Measurements from ENCODE around the gene LHB. TPM values are rescaled to one million over a fixed set of nuclear protein-coding genes. Genes with fewer than 3 reads are reported as not detected.

Gene LHB
- polyA plus RNA-seq: not detected
- long read RNA-seq, donor 1: 0 reads
- long read RNA-seq, donor 2: 0 reads
- long read RNA-seq, donor 3: 0 reads
- long read RNA-seq, donor 4: 0 reads
- long read RNA-seq, donor 5: 0 reads
- long read RNA-seq, donor 6: 0 reads
- long read RNA-seq, donor 7: 0 reads
- long read RNA-seq, donor 8: 0 reads
- long read RNA-seq, donor 9: 0 reads
- long read RNA-seq, donor 10: 0 reads
- long read RNA-seq, donor 11: 0 reads

DNA sequence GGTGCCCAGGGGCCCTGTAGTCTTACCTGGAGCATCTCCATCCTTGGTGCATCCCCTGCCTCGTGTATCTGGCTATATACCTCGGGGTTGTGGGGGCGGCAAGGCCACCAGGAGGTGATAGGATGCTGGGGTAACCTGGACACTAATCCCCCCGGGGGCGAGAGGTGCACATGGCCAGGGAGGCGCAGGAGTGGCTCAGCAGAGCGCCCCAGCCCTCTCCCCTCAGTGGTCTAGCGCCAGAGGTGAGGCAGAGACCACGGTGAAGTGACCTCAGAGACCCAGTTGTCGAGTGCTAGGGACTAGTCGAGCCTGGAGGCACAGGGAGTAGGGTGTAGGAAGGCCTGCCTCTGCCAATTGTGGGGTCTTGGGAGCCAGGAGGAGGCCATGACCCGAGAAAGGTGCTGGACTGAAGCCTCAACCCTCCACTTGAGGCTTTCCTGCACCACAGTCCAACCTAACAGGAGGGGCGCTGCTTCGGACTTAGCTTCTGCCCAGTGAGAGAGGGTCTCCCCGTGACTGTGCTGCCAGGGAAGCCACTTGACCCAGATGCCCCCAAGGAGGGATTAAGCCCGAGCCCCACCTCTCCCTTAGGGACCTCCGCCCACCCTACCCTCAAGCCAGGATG lies at the start of gene LHB:
Gene LHB (minus strand): TSS at position 51 of the 625 bp plus-strand sequence. CDS start 10 bp downstream, at position 41.
- no peak for DNase-seq
- no CpG with 5 or more reads among the region's 17 CpGs for WGBS (ENCODE audit: insufficient coverage, low lambda C conversion rate)
- no peaks in the 10 kb centered on the region for H3K9me3 ChIP-seq (ENCODE audit: control insufficient read depth, low read depth, low read length)
- H3K4me1 ChIP-seq (ENCODE audit: control insufficient read depth, insufficient read depth, low read length): peaks cover 15% of the 10 kb centered on the region
- peak within 1 kb of the TSS; percentile 44 for H3K4me3 ChIP-seq (ENCODE audit: low read length)
- peaks cover 31% of the 10 kb centered on the region for H3K36me3 ChIP-seq (ENCODE audit: control insufficient read depth, insufficient read depth, low read length)
- H3K27me3 ChIP-seq (ENCODE audit: control insufficient read depth, insufficient read depth, low read length): peaks cover 41% of the 10 kb centered on the region
- no peak within 1 kb of the TSS for H3K27ac ChIP-seq (ENCODE audit: low read length)

DNA sequence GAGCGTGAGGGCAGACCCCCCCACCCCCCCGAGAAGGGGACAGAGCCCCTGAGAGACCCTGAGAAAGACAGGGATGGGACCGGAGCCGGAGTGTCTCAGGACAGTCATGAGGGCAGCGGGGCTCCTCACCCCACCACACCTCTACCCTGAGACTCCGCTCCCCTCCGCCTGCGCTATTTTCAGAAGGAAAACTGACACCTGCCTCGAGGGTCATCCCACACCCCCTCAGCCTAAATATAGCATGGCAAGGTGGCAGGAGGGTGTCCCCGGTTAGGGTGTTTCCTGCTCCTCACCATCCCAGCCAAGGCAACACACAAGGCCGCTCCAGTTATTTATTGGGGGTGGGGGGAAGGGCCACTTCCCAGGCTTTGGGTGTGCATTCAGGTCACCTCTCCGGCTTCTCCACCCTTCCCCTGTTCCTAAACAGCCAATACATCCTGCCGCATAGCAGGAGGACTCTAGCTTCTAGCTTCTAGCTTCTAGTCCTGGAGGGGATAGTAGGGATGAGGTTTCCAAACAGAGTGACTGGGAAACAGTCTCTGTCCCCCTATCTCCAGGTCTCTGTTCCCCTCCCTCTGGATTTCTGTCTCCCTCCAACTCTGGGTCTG lies 49.1 kb upstream of the LHB start:
- no CpG with 5 or more reads among the region's 13 CpGs for WGBS (ENCODE audit: insufficient coverage, low lambda C conversion rate)
- DNase-seq: no peak
- Histone ChIP-seq H3K4me3 (ENCODE audit: low read length) (no peak overlapping the region), H3K36me3 (ENCODE audit: control insufficient read depth, insufficient read depth, low read length) (no peaks in the 10 kb centered on the region), H3K27ac (ENCODE audit: low read length) (no peak overlapping the region), H3K9me3 (ENCODE audit: control insufficient read depth, low read depth, low read length) (peaks cover 13% of the 10 kb centered on the region), H3K4me1 (ENCODE audit: control insufficient read depth, insufficient read depth, low read length) (no peaks in the 10 kb centered on the region), H3K27me3 (ENCODE audit: control insufficient read depth, insufficient read depth, low read length) (peaks cover 83% of the 10 kb centered on the region)

DNA sequence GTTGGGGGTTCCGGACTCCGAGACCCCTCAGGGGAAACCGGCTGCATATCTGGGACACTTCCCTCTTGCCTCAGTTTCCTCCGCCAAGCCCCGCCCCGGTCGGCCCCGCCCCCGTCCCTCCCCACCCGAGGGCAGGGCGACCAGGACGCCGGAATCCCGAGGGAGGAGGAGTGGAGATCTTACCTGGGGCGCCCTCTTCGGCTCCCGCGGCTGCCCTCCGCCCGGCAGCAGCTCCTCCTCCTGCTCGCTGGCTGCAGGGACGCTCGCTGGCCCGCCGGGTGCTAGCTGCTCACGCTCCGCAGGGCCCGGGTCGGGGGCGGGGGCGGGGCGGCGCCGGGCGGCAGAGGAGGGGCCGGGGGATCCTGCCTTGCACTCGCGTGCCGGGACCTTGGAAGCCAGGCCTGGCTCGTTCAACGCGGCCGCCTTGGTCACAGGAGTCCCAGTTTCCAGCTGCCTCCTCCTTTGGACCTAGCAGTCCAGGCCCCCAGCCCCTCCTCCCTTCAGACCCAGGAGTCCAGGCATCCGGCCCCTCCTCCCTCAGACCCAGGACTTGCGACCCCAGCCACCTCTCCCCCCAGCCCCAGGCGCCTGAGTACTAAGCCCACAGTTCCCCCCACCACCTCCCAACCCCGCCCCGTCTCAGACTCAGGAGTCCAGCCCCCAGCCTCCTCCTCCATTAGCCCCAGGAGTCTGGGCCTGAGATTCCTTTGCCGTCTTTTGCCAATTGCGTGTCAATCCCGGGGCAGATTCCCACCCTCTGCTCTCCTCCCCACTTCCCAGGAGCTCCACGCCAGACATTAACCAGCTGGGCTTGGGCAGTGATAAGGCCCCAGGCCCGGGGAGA lies 48.1 kb upstream of the LHB start, which contains the start of gene NTF4:
Gene NTF4 (minus strand): TSS at position 51 of the 844 bp plus-strand sequence. CDS start 2,821 bp downstream, outside the sequence.
- H3K4me3 ChIP-seq (ENCODE audit: low read length): no peak within 1 kb of the TSS
- peaks cover 81% of the 10 kb centered on the region for H3K27me3 ChIP-seq (ENCODE audit: control insufficient read depth, insufficient read depth, low read length)
- no peak for DNase-seq
- no CpG with 5 or more reads among the region's 53 CpGs for WGBS (ENCODE audit: insufficient coverage, low lambda C conversion rate)
- H3K9me3 ChIP-seq (ENCODE audit: control insufficient read depth, low read depth, low read length): peaks cover 5% of the 10 kb centered on the region
- no peak within 1 kb of the TSS for H3K27ac ChIP-seq (ENCODE audit: low read length)
- no peaks in the 10 kb centered on the region for H3K36me3 ChIP-seq (ENCODE audit: control insufficient read depth, insufficient read depth, low read length)
- no peaks in the 10 kb centered on the region for H3K4me1 ChIP-seq (ENCODE audit: control insufficient read depth, insufficient read depth, low read length)

GRCh38 chr19:49064029-49064629 lies 47.2 kb upstream of the LHB start:
- no CpG with 5 or more reads among the region's 10 CpGs for WGBS (ENCODE audit: insufficient coverage, low lambda C conversion rate)
- Histone ChIP-seq H3K27ac (ENCODE audit: low read length) (no peak overlapping the region), H3K4me1 (ENCODE audit: control insufficient read depth, insufficient read depth, low read length) (no peaks in the 10 kb centered on the region), H3K36me3 (ENCODE audit: control insufficient read depth, insufficient read depth, low read length) (no peaks in the 10 kb centered on the region), H3K9me3 (ENCODE audit: control insufficient read depth, low read depth, low read length) (peaks cover 5% of the 10 kb centered on the region), H3K27me3 (ENCODE audit: control insufficient read depth, insufficient read depth, low read length) (peaks cover 80% of the 10 kb centered on the region), H3K4me3 (ENCODE audit: low read length) (no peak overlapping the region)
- no peak for DNase-seq

DNA sequence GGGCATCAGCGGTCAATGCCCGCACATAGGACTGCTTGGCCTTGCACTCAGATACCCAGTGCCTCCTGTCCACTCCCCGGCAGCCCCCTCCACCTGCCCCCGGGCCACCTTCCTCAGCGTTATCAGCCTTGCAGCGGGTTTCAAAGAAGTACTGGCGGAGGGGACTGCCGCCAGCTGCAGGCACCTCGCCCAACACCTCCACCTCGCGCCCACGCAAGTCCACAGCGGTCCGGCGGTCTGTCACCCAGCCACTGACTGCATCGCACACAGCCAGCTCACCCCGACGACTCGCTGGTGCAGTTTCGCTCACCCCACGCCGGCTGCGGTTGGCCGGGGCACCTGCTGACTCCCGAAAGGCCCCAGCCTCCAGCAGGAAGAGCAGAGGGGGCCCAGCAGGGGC lies 44.6 kb upstream of the LHB start:
- Histone ChIP-seq H3K4me1 (ENCODE audit: control insufficient read depth, insufficient read depth, low read length) (peaks cover 9% of the 10 kb centered on the region), H3K4me3 (ENCODE audit: low read length) (no peak overlapping the region), H3K36me3 (ENCODE audit: control insufficient read depth, insufficient read depth, low read length) (no peaks in the 10 kb centered on the region), H3K27ac (ENCODE audit: low read length) (no peak overlapping the region), H3K9me3 (ENCODE audit: control insufficient read depth, low read depth, low read length) (peaks cover 11% of the 10 kb centered on the region), H3K27me3 (ENCODE audit: control insufficient read depth, insufficient read depth, low read length) (peaks cover 90% of the 10 kb centered on the region)
- no CpG with 5 or more reads among the region's 25 CpGs for WGBS (ENCODE audit: insufficient coverage, low lambda C conversion rate)
- DNase-seq: no peak

DNA sequence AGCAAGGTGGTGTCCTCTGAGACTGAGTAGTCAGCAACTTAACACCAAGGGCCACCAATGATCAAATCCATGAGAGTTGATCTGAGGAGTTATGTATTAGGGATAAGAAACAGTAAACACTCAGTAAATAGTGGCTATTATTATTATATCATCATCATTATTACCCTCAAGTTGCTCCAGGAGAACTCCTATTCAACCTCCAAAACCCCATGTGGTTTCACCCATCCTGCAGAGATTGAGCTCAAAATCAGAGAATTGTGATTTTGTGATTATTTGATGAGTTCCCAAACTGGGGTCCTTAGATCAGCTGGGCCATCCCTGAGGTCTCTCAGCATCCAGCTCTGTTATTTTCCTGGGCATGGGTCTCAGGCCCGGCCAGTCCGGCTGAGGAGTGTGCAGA lies 44.1 kb upstream of the LHB start:
- Histone ChIP-seq H3K36me3 (ENCODE audit: control insufficient read depth, insufficient read depth, low read length) (no peaks in the 10 kb centered on the region), H3K27me3 (ENCODE audit: control insufficient read depth, insufficient read depth, low read length) (peaks cover 90% of the 10 kb centered on the region), H3K4me1 (ENCODE audit: control insufficient read depth, insufficient read depth, low read length) (peaks cover 13% of the 10 kb centered on the region), H3K27ac (ENCODE audit: low read length) (no peak overlapping the region), H3K4me3 (ENCODE audit: low read length) (no peak overlapping the region), H3K9me3 (ENCODE audit: control insufficient read depth, low read depth, low read length) (peaks cover 11% of the 10 kb centered on the region)
- no CpG with 5 or more reads among the region's 2 CpGs for WGBS (ENCODE audit: insufficient coverage, low lambda C conversion rate)
- no peak for DNase-seq

- H3K27ac ChIP-seq (ENCODE audit: low read length): no peak overlapping the region
- H3K27me3 ChIP-seq (ENCODE audit: control insufficient read depth, insufficient read depth, low read length): peaks cover 85% of the 10 kb centered on the region
- DNase-seq: no peak
- H3K4me3 ChIP-seq (ENCODE audit: low read length): no peak overlapping the region
- H3K4me1 ChIP-seq (ENCODE audit: control insufficient read depth, insufficient read depth, low read length): peaks cover 15% of the 10 kb centered on the region
- 58% methylated on average over 3 of the region's 9 CpGs for WGBS (ENCODE audit: insufficient coverage, low lambda C conversion rate)
- H3K9me3 ChIP-seq (ENCODE audit: control insufficient read depth, low read depth, low read length): peaks cover 11% of the 10 kb centered on the region
- no peaks in the 10 kb centered on the region for H3K36me3 ChIP-seq (ENCODE audit: control insufficient read depth, insufficient read depth, low read length)
Observed at GRCh38 chr19:49059053-49059452, 42.2 kb upstream of the LHB start.

DNA sequence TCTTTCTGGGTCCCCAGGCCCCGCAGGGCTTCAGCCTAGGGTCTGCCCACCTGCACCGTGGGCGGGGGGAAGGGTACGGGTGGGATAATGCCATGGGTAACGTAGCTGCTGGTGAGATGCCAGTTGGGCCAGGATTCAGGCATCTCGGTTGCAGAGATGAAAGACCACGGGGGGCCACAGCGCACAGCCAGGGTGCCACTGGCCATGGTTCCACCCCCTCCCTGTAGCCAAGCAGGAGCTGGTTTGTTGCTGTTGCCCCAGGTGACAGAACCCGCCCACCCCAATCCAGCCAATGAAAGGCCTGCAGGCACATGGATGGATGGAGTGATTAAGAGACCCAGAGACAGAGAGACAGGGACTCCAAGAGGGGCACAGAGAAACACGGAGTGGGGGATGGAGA lies 41.7 kb upstream of the LHB start:
- no peak for DNase-seq
- peaks cover 80% of the 10 kb centered on the region for H3K27me3 ChIP-seq (ENCODE audit: control insufficient read depth, insufficient read depth, low read length)
- WGBS (ENCODE audit: insufficient coverage, low lambda C conversion rate): no CpG with 5 or more reads among the region's 10 CpGs

GRCh38 chr19:49057636-49058234 lies 40.8 kb upstream of the LHB start, which contains the start of gene CGB7:
Gene CGB7, minus strand, starts transcription at chr19:49057749. Its CDS starts 2,374 bp downstream, at chr19:49055375.
- peaks cover 15% of the 10 kb centered on the region for H3K4me1 ChIP-seq (ENCODE audit: control insufficient read depth, insufficient read depth, low read length)
- peaks cover 11% of the 10 kb centered on the region for H3K9me3 ChIP-seq (ENCODE audit: control insufficient read depth, low read depth, low read length)
- no CpG with 5 or more reads among the region's 38 CpGs for WGBS (ENCODE audit: insufficient coverage, low lambda C conversion rate)
- peaks cover 73% of the 10 kb centered on the region for H3K27me3 ChIP-seq (ENCODE audit: control insufficient read depth, insufficient read depth, low read length)
- no peaks in the 10 kb centered on the region for H3K36me3 ChIP-seq (ENCODE audit: control insufficient read depth, insufficient read depth, low read length)
- no peak within 1 kb of the TSS for H3K27ac ChIP-seq (ENCODE audit: low read length)
- peak within 1 kb of the TSS; percentile 35 for H3K4me3 ChIP-seq (ENCODE audit: low read length)
- peak in 1 of 2 donors; percentile 44 for DNase-seq

More for the DNA sequence above, 41.7 kb upstream of the LHB start:
- Histone ChIP-seq H3K4me1 (ENCODE audit: control insufficient read depth, insufficient read depth, low read length) (peaks cover 15% of the 10 kb centered on the region), H3K9me3 (ENCODE audit: control insufficient read depth, low read depth, low read length) (peaks cover 11% of the 10 kb centered on the region), H3K36me3 (ENCODE audit: control insufficient read depth, insufficient read depth, low read length) (no peaks in the 10 kb centered on the region), H3K4me3 (ENCODE audit: low read length) (no peak overlapping the region), H3K27ac (ENCODE audit: low read length) (no peak overlapping the region)

All from large intestine (tissue), 12 donors.